ENCODE results near the gene DPM3.

DPM3 gene

DNA sequence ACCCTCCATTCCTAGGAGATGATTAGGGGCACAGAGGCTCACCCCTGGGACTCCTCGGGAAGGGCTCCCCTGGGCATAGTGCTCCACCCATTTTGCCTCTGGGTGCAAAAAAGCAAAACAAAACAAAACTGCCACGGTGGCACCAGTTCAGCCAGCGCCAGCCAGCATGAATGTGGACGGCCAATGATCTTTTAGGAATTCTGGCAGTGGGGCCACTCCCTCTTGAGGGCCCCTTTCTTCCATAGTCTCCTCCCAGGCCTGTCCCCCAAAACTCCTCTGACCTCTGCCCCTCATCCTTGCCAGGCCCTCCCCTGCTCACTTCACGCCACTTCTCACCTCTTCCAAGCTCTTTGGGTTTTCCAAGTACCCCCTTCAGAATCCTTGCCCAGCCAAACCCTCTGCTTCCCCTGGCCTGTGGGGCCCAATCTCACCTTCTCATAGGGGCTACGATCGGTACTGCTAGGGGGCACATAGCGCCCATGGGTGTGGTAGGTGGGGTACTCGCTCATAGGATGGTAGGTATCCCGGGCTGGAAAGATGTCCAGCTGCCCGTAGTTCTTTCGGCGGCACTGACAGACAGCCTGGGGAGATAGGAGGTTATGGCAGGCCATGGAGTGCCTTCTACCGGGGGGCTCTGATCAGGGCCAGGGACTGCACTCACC lies 46.6 kb upstream of the DPM3 start:
- Histone ChIP-seq H3K9ac (ENCODE audit: low read length) (no peak overlapping the region), H3K27me3 (ENCODE audit: low read depth, low read length) (no peaks in the 10 kb centered on the region), H3K36me3 (replicated peaks; ENCODE audit: low read depth, low read length) (peaks cover 2% of the 10 kb centered on the region), H3K27ac (ENCODE audit: low read length) (no peak overlapping the region), H2AFZ (ENCODE audit: low read depth, low read length) (no peak overlapping the region), H3K4me1 (ENCODE audit: low read length) (peaks cover 20% of the 10 kb centered on the region), H3K79me2 (ENCODE audit: low read length) (no peaks in the 10 kb centered on the region), H3K4me3 (ENCODE audit: low read length) (no peak overlapping the region), H4K20me1 (ENCODE audit: insufficient read depth, low read length) (no peaks in the 10 kb centered on the region), H3K9me3 (ENCODE audit: insufficient read depth, low read length) (no peaks in the 10 kb centered on the region), H3K4me2 (ENCODE audit: low read length) (no peak overlapping the region)
- TF ChIP-seq EZH2phosphoT487 (IDR thresholded peaks at IDR 0.05; ENCODE audit: low read depth) (no peak), CTCF (IDR thresholded peaks at IDR 0.05; ENCODE audit: low read depth, low read length) (no peak)

GRCh38 chr1:155186067-155186793 lies 45.9 kb upstream of the DPM3 start:
- Histone ChIP-seq H3K27ac (ENCODE audit: low read length) (no peak overlapping the region), H2AFZ (ENCODE audit: low read depth, low read length) (no peak overlapping the region), H3K36me3 (replicated peaks; ENCODE audit: low read depth, low read length) (peaks cover 2% of the 10 kb centered on the region), H3K79me2 (ENCODE audit: low read length) (no peaks in the 10 kb centered on the region), H3K9me3 (ENCODE audit: insufficient read depth, low read length) (no peaks in the 10 kb centered on the region), H3K4me1 (ENCODE audit: low read length) (peaks cover 20% of the 10 kb centered on the region), H3K4me3 (ENCODE audit: low read length) (no peak overlapping the region), H3K9ac (ENCODE audit: low read length) (peak overlapping the region; percentile 56; the same call in 1 of the 2 replicates), H3K27me3 (ENCODE audit: low read depth, low read length) (no peaks in the 10 kb centered on the region), H4K20me1 (ENCODE audit: insufficient read depth, low read length) (no peaks in the 10 kb centered on the region), H3K4me2 (ENCODE audit: low read length) (peak overlapping the region; percentile 79; the same call in 1 of the 2 replicates)
- TF ChIP-seq CTCF (IDR thresholded peaks at IDR 0.05; ENCODE audit: low read depth, low read length) (no peak), EZH2phosphoT487 (IDR thresholded peaks at IDR 0.05; ENCODE audit: low read depth) (no peak)

DNA sequence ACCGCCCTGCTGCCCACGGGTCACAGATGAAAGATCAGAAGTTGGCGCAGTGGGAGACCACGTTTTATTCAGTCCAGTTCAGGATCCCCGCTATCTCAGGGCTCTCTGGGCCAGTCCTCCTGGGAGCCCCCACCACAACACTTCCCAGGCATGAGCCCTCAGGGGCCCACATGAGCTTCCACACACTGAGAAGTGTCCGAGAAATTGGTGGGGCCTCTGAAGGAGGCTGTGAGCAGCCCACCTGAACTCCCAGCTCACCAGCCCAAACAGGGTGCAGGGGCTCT lies 45.4 kb upstream of the DPM3 start:
- peak overlapping the region; percentile 46 for H3K27ac ChIP-seq (ENCODE audit: low read length)
- TF ChIP-seq EZH2phosphoT487 (IDR thresholded peaks at IDR 0.05; ENCODE audit: low read depth) (no peak), CTCF (IDR thresholded peaks at IDR 0.05; ENCODE audit: low read depth, low read length) (no peak)
- H2AFZ ChIP-seq (ENCODE audit: low read depth, low read length), result peak overlapping the region; percentile 80
- H4K20me1 ChIP-seq (ENCODE audit: insufficient read depth, low read length), result no peaks in the 10 kb centered on the region
- peak overlapping the region; percentile 48 for H3K4me3 ChIP-seq (ENCODE audit: low read length)
- peak overlapping the region; percentile 56 for H3K9ac ChIP-seq (ENCODE audit: low read length)
- H3K36me3 ChIP-seq (replicated peaks; ENCODE audit: low read depth, low read length), result peaks cover 2% of the 10 kb centered on the region
- no peaks in the 10 kb centered on the region for H3K79me2 ChIP-seq (ENCODE audit: low read length)
- H3K9me3 ChIP-seq (ENCODE audit: insufficient read depth, low read length), result no peaks in the 10 kb centered on the region
- H3K4me1 ChIP-seq (ENCODE audit: low read length), result peaks cover 20% of the 10 kb centered on the region
- peak overlapping the region; percentile 79 for H3K4me2 ChIP-seq (ENCODE audit: low read length)
- no peaks in the 10 kb centered on the region for H3K27me3 ChIP-seq (ENCODE audit: low read depth, low read length)

DNA sequence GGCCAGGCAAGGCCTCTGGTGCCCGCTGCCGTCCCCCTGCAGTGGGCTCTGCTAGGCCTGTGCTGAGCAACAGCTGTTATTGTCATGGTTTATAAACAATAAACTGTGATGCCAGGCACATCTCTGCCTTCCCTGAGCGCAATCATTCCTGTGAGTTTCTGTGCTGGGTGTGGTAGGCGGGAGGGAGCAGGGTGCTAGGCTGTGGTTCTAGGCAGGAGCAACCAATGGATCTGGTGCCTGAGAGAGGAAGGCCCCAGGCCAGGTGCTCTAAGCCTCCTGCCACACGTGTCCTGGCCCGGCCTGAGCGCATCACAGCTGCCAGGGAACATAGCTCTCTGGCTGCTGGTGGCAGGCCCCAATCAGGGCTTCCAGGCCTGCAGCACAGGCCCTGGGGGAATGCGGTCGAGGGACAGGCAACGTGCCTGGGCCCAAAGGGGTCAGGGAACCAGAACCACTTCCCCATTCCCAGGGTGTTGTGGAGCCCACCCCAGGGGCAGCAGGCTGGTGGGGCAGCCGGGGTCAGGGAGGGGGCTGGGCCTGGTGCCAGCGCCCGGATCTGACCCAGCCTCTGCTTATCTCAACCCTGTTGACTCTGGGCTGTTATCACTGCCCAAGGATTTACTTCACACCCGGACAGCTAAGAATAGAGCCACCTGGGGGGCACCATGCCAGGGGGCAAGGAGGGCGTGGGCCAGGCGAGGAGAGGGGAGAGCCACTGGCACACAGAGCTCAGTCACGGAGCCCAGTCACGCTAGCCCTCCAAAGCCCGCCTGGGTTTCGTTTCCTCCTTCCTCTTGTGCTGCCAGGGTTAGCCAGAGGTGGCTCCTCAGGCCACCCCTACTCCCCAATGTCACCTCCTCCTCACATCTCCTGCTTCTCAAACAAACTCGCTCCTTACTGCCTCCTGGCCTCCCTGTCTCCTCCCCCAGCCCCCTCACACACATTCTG lies 44.8 kb upstream of the DPM3 start:
- peak overlapping the region; percentile 56 for H3K9ac ChIP-seq (ENCODE audit: low read length)

More for the DNA sequence above, 44.8 kb upstream of the DPM3 start:
- Histone ChIP-seq H3K4me1 (ENCODE audit: low read length) (peaks cover 20% of the 10 kb centered on the region), H3K27me3 (ENCODE audit: low read depth, low read length) (no peaks in the 10 kb centered on the region), H3K27ac (ENCODE audit: low read length) (peak overlapping the region; percentile 46), H3K4me2 (ENCODE audit: low read length) (peak overlapping the region; percentile 79), H3K79me2 (ENCODE audit: low read length) (no peaks in the 10 kb centered on the region), H4K20me1 (ENCODE audit: insufficient read depth, low read length) (no peaks in the 10 kb centered on the region), H2AFZ (ENCODE audit: low read depth, low read length) (peak overlapping the region; percentile 80), H3K9me3 (ENCODE audit: insufficient read depth, low read length) (no peaks in the 10 kb centered on the region), H3K4me3 (ENCODE audit: low read length) (peak overlapping the region; percentile 48), H3K36me3 (replicated peaks; ENCODE audit: low read depth, low read length) (peaks cover 2% of the 10 kb centered on the region)
- TF ChIP-seq CTCF (IDR thresholded peaks at IDR 0.05; ENCODE audit: low read depth, low read length), result no peak
- TF ChIP-seq EZH2phosphoT487 (IDR thresholded peaks at IDR 0.05; ENCODE audit: low read depth), result no peak
